Breast epithelium (tissue), 4 donors: ENCODE data around the gene DLST. TPM values are rescaled to one million over a fixed set of nuclear protein-coding genes. Genes with fewer than 3 reads are reported as not detected.
A peak's percentile ranks its signal among the peaks of the same experiment; 100 is the strongest.

Source experiments
- DNase-seq, 2 donors: peaks; one replicate each; pipeline ENCODE4 v3.0.0-alpha.2; 2019; ENCODE audit warnings: low spot score in 2 of 2
- H3K27ac ChIP-seq, 2 donors: fragments of 200-600 bp; sonication (generic) in 1 of 2; one replicate each; pipeline ENCODE4 v1.5.1; 2016 to 2019; ENCODE audit warnings: mild to moderate bottlenecking in 1 of 2
- H3K27me3 ChIP-seq, 2 donors: fragments of 200-600 bp; sonication (generic) in 1 of 2; one replicate each; pipeline versions ENCODE4 v1.5.1 to v1.6.0; 2017 to 2019; ENCODE audit warnings: control low read depth in 1 of 2, mild to moderate bottlenecking in 1 of 2
- H3K36me3 ChIP-seq: fragments of 200-600 bp; one replicate; pipeline ENCODE4 v1.5.1; 2019
- H3K4me1 ChIP-seq, 2 donors: fragments of 200-600 bp; sonication (generic); one replicate each; pipeline ENCODE4 v1.5.1; 2016 to 2019; ENCODE audit warnings: control low read depth in 1 of 2
- H3K4me3 ChIP-seq, 3 donors: fragments of 200-600 bp; sonication (generic); 1 replicate in 2 of 3; 2 replicates in 1 of 3; pipeline ENCODE4 v1.5.1; 2016 to 2019; ENCODE audit warnings: mild to moderate bottlenecking in 3 of 3, moderate library complexity in 2 of 3
- H3K9me3 ChIP-seq, 2 donors: fragments of 200-600 bp; sonication (generic) in 1 of 2; one replicate each; pipeline ENCODE4 v1.5.1; 2016 to 2019; ENCODE audit warnings: control low read depth in 1 of 2
- POLR2A ChIP-seq: fragments of 450-650 bp; IDR thresholded peaks from one replicate; pipeline ENCODE4 v1.6.1; 2016; ENCODE audit warnings: antibody characterized with exemption, mild to moderate bottlenecking, moderate library complexity
- POLR2AphosphoS5 ChIP-seq, 3 donors: sonication (generic); formaldehyde crosslinking; IDR thresholded peaks; one replicate each; pipeline ENCODE4 v1.6.1; 2017; ENCODE audit warnings: antibody characterized with exemption in 3 of 3
- intact Hi-C: fragments of 100-400 bp; cut with DNase I; formaldehyde crosslinking; loops from one replicate; pipeline ENCODE4 v1.15.1; 2023; ENCODE audit warnings: low total_unique reads
- total RNA-seq, 3 donors: library from RNA; depleted of rRNA; stranded (reverse); fragments of >200 nt; gene quantifications; one replicate each; pipeline ENCODE4 v1.1.0, GENCODE V29; 2016
- TF ChIP-seq, protein P1 (sequence below), 3 donors: fragments of 450-650 bp; IDR thresholded peaks; one replicate each; pipeline ENCODE4 v1.5.1; 2016 to 2017; ENCODE audit warnings: antibody characterized with exemption in 3 of 3, mild to moderate bottlenecking in 3 of 3, moderate library complexity in 3 of 3

The DLST gene
- total RNA-seq, 3 donors from 2014 or later = 73.4 to 104 (median 76.1) TPM

- Histone ChIP-seq H3K27me3 (no peaks in the 10 kb centered on the region), H3K36me3 (no peaks in the 10 kb centered on the region), H3K4me1 (peaks cover 6 to 19% of the 10 kb centered on the region in 2 donors), H3K9me3 (no peaks in the 10 kb centered on the region), H3K27ac (peak overlapping the region; percentile 67 to 93), H3K4me3 (peak overlapping the region in 1 of 3 donors; percentile 35)
- intact Hi-C loops = no loop called here
- no peak for TF ChIP-seq POLR2A
- TF ChIP-seq POLR2AphosphoS5 (IDR thresholded peaks at IDR 0.05) = no peak
- TF ChIP-seq, protein P1, sequence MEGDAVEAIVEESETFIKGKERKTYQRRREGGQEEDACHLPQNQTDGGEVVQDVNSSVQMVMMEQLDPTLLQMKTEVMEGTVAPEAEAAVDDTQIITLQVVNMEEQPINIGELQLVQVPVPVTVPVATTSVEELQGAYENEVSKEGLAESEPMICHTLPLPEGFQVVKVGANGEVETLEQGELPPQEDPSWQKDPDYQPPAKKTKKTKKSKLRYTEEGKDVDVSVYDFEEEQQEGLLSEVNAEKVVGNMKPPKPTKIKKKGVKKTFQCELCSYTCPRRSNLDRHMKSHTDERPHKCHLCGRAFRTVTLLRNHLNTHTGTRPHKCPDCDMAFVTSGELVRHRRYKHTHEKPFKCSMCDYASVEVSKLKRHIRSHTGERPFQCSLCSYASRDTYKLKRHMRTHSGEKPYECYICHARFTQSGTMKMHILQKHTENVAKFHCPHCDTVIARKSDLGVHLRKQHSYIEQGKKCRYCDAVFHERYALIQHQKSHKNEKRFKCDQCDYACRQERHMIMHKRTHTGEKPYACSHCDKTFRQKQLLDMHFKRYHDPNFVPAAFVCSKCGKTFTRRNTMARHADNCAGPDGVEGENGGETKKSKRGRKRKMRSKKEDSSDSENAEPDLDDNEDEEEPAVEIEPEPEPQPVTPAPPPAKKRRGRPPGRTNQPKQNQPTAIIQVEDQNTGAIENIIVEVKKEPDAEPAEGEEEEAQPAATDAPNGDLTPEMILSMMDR (IDR thresholded peaks at IDR 0.05) = no peak
- DNase-seq = no peak
These were observed 60.5 kb downstream of the DLST start for GRCh38 chr14:74942181-74942580.

- Histone ChIP-seq H3K4me1 (peaks cover 6 to 19% of the 10 kb centered on the region in 2 donors), H3K27me3 (no peaks in the 10 kb centered on the region), H3K27ac (peak overlapping the region; percentile 67 to 93), H3K4me3 (no peak overlapping the region), H3K9me3 (no peaks in the 10 kb centered on the region), H3K36me3 (no peaks in the 10 kb centered on the region)
- DNase-seq = no peak
- TF ChIP-seq, protein P1 (IDR thresholded peaks at IDR 0.05) = no peak
- no peak for TF ChIP-seq POLR2AphosphoS5 (IDR thresholded peaks at IDR 0.05)
- TF ChIP-seq POLR2A = no peak
- intact Hi-C loops = no loop called here
These were observed 60.9 kb downstream of the DLST start for GRCh38 chr14:74942608-74943007.

DNA sequence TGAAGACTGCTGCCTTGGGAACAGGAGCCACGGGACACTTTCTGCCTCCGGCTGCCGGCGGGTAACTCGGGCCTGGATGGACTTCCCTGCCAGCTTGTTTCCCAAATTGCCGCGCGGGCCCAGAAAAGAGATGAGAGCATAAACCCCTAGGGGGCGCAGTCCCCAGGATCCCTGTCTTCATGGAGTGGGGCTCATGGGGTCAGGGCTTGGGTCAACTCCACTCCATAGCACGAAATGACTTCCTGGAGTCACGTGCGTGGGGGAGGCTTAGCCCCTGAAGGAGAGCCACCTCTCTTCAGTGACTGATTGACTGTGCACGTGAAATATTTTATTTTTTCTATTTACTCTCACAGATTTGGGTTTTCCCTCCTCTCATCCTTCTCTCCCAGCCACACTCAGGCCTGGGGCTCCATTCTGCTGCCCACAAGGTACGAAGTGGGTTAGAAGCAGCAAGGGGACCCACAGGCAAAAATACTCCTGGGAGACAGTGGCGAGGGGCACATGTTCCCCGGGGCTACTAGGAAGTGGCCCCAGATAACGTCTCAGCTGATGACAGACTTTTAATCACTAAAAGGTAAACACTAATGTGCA lies 63.6 kb downstream of the DLST start:
- peak overlapping the region; percentile 29 to 72 for H3K27ac ChIP-seq
- H3K4me1 ChIP-seq = peaks cover 0 to 6% of the 10 kb centered on the region in 2 donors
- no peaks in the 10 kb centered on the region for H3K27me3 ChIP-seq
- DNase-seq = no peak
- H3K36me3 ChIP-seq = no peaks in the 10 kb centered on the region
- H3K9me3 ChIP-seq = no peaks in the 10 kb centered on the region
- intact Hi-C loops = no loop called here
- no peak overlapping the region for H3K4me3 ChIP-seq
- no peak for TF ChIP-seq POLR2AphosphoS5 (IDR thresholded peaks at IDR 0.05)
- TF ChIP-seq, protein P1 (IDR thresholded peaks at IDR 0.05) = peak in 2 of 3 donors; percentile 30 to 32

DNA sequence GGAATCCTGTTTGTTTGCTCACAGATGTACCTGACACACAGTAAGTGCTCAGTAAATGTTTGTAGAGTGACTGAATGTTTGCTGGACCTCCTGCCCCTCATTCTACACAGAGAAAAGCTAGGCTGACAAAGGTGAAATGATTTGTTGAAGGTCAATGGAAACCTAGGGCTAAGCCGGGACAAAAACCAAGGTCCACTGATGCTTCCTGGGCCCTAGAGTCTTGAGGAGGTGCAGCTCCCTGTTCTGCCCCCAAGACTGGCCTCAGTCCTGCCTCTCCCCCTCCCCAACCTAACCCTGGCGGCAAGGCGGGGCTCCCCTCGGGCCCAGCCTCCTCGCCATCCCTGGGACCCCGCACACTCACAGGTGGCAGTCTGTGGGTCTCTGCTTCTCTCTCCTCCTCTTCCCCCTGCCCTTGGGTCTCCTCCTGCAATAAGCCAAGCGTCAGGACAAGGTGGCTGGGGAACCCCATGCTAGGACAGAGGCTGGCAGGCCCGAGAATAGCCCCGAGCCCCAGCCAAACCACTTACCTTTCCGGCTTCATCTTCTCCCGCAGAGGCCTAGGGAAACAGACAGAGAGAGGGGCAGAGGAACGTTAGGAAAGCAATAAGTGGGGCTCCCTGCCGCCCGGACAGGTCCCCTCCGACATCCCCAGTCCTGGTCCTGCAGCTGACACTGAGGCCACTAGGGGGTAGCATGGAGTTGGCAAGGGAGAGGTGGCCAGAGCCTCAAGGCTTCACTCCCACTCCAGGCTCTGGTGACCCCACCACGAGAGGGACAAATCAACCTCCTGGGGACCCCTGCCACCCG lies 64.3 kb downstream of the DLST start:
- Histone ChIP-seq H3K36me3 (no peaks in the 10 kb centered on the region), H3K4me1 (peaks cover 0 to 5% of the 10 kb centered on the region in 2 donors), H3K9me3 (no peaks in the 10 kb centered on the region), H3K27me3 (no peaks in the 10 kb centered on the region), H3K4me3 (peak overlapping the region in 2 of 3 donors; percentile 3 to 12), H3K27ac (peak overlapping the region; percentile 45 to 72)
- intact Hi-C loops = no loop called here
- TF ChIP-seq, protein P1 (IDR thresholded peaks at IDR 0.05) = peak; percentile 77 to 87 (median 82)
- TF ChIP-seq POLR2A (no peak), POLR2AphosphoS5 (IDR thresholded peaks at IDR 0.05) (peak in 1 of 3 donors; percentile 17)
- peak in 1 of 2 donors; percentile 56 for DNase-seq
